ENCODE measurements around the gene RPN2.

DNA sequence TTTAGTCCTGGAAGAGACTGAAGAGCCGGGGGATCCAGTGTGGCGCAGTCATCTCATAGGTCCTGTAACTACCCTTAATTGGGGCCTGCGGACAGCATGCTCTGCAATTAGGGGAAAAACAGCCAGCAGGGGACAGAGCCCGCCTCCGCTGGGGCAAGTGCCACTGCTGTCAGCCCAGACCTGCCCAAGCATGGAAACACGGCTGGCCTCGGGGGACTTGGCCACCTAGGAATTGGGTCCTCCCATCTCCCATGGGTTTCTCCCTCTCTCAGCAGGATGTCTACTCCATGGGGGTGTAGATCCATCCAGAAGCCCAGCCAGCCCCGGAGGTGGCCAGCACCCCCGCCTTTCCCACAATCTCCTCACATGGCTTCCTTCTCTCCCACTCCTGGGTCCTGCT is 78.9 kb downstream of the RPN2 start:
- TF ChIP-seq, protein P1, sequence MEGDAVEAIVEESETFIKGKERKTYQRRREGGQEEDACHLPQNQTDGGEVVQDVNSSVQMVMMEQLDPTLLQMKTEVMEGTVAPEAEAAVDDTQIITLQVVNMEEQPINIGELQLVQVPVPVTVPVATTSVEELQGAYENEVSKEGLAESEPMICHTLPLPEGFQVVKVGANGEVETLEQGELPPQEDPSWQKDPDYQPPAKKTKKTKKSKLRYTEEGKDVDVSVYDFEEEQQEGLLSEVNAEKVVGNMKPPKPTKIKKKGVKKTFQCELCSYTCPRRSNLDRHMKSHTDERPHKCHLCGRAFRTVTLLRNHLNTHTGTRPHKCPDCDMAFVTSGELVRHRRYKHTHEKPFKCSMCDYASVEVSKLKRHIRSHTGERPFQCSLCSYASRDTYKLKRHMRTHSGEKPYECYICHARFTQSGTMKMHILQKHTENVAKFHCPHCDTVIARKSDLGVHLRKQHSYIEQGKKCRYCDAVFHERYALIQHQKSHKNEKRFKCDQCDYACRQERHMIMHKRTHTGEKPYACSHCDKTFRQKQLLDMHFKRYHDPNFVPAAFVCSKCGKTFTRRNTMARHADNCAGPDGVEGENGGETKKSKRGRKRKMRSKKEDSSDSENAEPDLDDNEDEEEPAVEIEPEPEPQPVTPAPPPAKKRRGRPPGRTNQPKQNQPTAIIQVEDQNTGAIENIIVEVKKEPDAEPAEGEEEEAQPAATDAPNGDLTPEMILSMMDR (conservative IDR thresholded peaks at IDR 0.05) = no peak
- no peak for TF ChIP-seq EZH2 (IDR thresholded peaks at IDR 0.05; ENCODE audit: low read depth)
